BLaER1 treated with 17β-estradiol and CSF1 and Interleukin-3, amounts not matched to agents 10 nM and 100 nM (cell line): ENCODE results near the gene CEP131.
"Not testable (repeated sequence)": the region's sequence is repeated elsewhere in the genome, so short reads cannot be mapped to it uniquely, and the experiment has no call there.

Source experiments
- H3K27ac ChIP-seq, 11 experiments: shearing (Covaris generic); formaldehyde crosslinking; 2 replicates each; pipeline ENCODE4 v1.8.1; 2022
- H3K27me3 ChIP-seq, 11 experiments: shearing (Covaris generic); formaldehyde crosslinking; 2 replicates each; pipeline ENCODE4 v1.8.1; 2022
- H3K36me3 ChIP-seq, 11 experiments: shearing (Covaris generic); formaldehyde crosslinking; 2 replicates each; pipeline ENCODE4 v1.8.1; 2022
- H3K4me1 ChIP-seq, 10 experiments: shearing (Covaris generic); formaldehyde crosslinking; 2 replicates each; pipeline ENCODE4 v1.8.1; 2022
- H3K4me2 ChIP-seq, 11 experiments: shearing (Covaris generic); formaldehyde crosslinking; 2 replicates each; pipeline ENCODE4 v1.8.1; 2022
- H3K4me3 ChIP-seq, 10 experiments: shearing (Covaris generic); formaldehyde crosslinking; 2 replicates each; pipeline ENCODE4 v1.8.1; 2022
- H3K9ac ChIP-seq, 11 experiments: shearing (Covaris generic); formaldehyde crosslinking; 2 replicates each; pipeline ENCODE4 v1.8.1; 2022
- H3K9me3 ChIP-seq, 11 experiments: shearing (Covaris generic); formaldehyde crosslinking; replicated peaks in 1 of 11; 2 replicates each; pipeline ENCODE4 v1.8.1; 2022
- H4K20me1 ChIP-seq, 11 experiments: shearing (Covaris generic); formaldehyde crosslinking; 2 replicates each; pipeline ENCODE4 v1.8.1; 2022
- Cebpa-rat ChIP-seq, 11 experiments: shearing (Covaris generic); IDR thresholded peaks; 2 replicates each; pipeline ENCODE4 v1.8.1; 2022

Gene CEP131

DNA sequence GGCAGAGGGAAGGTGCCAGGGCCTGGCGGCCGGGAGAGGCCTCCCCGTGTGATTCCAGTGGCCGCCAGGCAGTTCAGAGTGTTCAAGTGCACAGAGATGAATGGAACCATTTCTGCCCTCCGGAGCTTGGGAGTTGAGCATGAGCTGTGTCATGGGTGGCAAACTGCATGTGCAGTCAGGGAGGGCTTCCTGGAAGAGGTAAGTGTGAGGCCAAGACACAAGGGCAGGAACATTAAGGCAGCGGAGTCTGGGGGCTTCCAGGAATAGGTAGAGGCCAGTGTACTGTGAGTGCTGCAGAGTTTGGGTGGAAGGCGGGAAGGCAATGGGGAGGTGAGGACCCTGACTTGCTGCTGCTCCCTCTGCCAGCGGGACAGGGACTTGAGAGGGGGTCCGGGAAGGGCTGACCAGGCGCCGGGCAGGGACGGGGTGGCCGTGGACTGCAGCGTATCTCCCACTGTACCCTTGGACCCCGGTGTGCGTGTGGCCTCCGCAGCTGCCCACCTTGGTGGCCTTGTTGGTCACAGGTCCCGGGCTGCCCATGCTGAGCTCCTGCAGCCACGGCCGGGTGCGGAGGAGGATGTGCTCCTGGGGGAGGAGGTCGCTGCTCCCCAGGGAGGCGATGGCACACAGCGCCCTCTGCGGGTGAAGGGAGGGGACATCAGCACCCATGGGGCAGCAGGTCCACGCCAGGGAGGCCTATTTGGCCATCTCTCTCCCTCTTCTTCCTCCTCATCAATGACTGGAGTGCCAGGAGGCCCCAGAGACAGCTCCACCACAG is 7.5 kb upstream of the CEP131 start:
- peaks cover 45 to 68% (median 59%) of the 10 kb centered on the region in 11 experiments for H3K36me3 ChIP-seq

DNA sequence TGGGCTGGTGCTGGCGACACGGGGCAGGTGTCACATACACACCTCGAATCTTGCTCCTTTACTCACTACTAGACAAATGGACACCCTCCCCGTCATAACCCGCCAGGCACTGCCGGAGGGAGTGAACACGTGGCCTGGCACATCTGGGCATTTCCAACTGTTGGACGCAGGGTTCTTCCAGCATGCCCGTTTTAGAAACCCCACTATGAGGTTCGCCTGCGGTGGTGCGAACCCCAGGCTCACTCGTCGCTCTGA is 6.8 kb upstream of the CEP131 start:
- H3K9me3 ChIP-seq, result peaks cover 0 to 9% (median 7%) of the 10 kb centered on the region in 11 experiments; a peak in 10 of 22 replicates
- no peaks in the 10 kb centered on the region for H3K27me3 ChIP-seq
- peaks cover 0 to 62% (median 29%) of the 10 kb centered on the region in 11 experiments; a peak in 16 of 22 replicates for H4K20me1 ChIP-seq
- peaks cover 0 to 25% (median 0%) of the 10 kb centered on the region in 10 experiments; a peak in 3 of 20 replicates for H3K4me1 ChIP-seq
- H3K4me3 ChIP-seq, result no peak overlapping the region
- peaks cover 45 to 65% (median 58%) of the 10 kb centered on the region in 11 experiments for H3K36me3 ChIP-seq
- no peak overlapping the region for H3K9ac ChIP-seq
- H3K27ac ChIP-seq, result no peak overlapping the region
- TF ChIP-seq Cebpa-rat (IDR thresholded peaks at IDR 0.05), result no peak
- peak overlapping the region in 1 of 11 experiments; percentile 5; a peak in 1 of 22 replicates for H3K4me2 ChIP-seq

More for the DNA sequence above, 7.5 kb upstream of the CEP131 start:
- H4K20me1 ChIP-seq, result peaks cover 1 to 68% (median 35%) of the 10 kb centered on the region in 11 experiments; a peak in 16 of 22 replicates
- H3K4me2 ChIP-seq, result no peak overlapping the region
- peaks cover 0 to 9% (median 7%) of the 10 kb centered on the region in 11 experiments; a peak in 10 of 22 replicates for H3K9me3 ChIP-seq
- peaks cover 0 to 25% (median 0%) of the 10 kb centered on the region in 10 experiments; a peak in 3 of 20 replicates for H3K4me1 ChIP-seq
- H3K9ac ChIP-seq, result no peak overlapping the region
- H3K27me3 ChIP-seq, result no peaks in the 10 kb centered on the region
- no peak overlapping the region for H3K27ac ChIP-seq
- H3K4me3 ChIP-seq, result no peak overlapping the region
- TF ChIP-seq Cebpa-rat (IDR thresholded peaks at IDR 0.05), result no peak

DNA sequence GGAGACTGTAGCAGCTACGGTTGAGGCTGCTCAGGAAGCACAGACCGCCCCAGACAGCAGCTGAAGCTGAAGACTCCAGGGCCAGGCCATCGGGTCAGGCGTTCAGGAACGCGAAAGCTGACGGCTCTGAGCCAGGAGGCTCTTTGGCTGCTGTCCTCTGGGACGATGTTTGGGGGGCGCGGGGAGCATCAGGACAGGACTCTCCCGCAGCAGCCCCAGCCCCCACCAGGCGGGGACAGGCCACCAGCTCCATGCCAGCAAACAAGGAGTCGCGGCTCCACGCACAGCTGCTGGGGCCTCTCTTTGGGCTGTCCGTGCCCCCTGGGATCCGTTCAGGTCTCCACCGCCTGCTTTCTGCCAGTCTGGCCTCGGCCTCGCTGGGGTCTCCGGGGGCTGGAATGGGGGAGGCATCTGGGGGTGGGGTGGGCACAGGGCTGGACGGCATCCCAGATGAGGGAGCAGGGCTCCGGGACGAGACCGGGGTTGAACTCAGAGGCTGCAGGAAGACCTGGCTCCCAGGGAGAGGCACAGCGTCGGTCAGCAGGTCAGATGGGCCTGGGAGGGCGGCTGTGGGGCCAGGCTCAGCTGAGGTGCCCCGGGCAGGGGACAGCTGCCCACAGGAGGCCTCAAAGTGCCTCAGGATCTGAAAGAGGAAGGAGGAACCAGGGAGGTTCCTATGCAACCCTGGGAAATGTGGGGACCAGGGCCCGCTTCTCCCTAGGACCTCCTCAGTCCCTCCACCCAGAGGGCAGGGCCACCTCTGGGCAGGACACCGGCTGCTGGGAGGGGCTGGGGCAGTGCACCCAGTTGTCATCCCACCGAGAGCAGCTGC is 6.3 kb upstream of the CEP131 start:
- Histone ChIP-seq H3K27ac (no peak overlapping the region), H4K20me1 (peaks cover 0 to 56% (median 23%) of the 10 kb centered on the region in 11 experiments; a peak in 16 of 22 replicates), H3K4me1 (peaks cover under 1 to 25% (median 2%) of the 10 kb centered on the region in 10 experiments; a peak in 15 of 20 replicates), H3K36me3 (peaks cover 45 to 60% (median 53%) of the 10 kb centered on the region in 11 experiments), H3K4me2 (peak overlapping the region in 1 of 11 experiments; percentile 44; a peak in 1 of 22 replicates), H3K9me3 (peaks cover 0 to 9% (median 7%) of the 10 kb centered on the region in 11 experiments; a peak in 10 of 22 replicates), H3K27me3 (no peaks in the 10 kb centered on the region), H3K9ac (no peak overlapping the region; a peak in 1 of 22 replicates), H3K4me3 (no peak overlapping the region)
- TF ChIP-seq Cebpa-rat (IDR thresholded peaks at IDR 0.05), result no peak

DNA sequence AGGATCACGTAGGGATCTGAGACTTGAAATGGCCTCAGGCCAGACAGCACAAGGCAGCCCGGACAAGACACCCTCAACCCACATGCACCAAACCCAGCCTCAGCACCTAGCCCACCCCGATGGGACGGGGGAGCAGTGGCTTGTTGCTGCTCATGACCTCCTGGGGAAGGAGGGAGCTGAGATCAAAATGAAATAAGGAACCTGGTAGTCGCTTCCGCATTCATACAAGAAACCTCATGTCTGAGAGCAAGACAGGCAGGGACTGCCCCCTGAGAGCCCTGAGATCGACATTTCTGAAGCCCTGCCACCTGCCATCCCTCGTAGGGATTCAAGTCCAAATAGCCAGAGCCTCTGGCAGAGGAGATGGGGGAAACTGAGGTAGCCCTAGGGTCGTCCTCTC is 5.7 kb upstream of the CEP131 start:
- peaks cover 0 to 50% (median 17%) of the 10 kb centered on the region in 11 experiments; a peak in 15 of 22 replicates for H4K20me1 ChIP-seq
- H3K27ac ChIP-seq, result no peak overlapping the region
- H3K4me1 ChIP-seq, result peaks cover 7 to 30% (median 8%) of the 10 kb centered on the region in 10 experiments; a peak in 18 of 20 replicates
- H3K4me3 ChIP-seq, result no peak overlapping the region
- no peak for TF ChIP-seq Cebpa-rat (IDR thresholded peaks at IDR 0.05)
- peak overlapping the region in 1 of 11 experiments; percentile 44; a peak in 1 of 22 replicates for H3K4me2 ChIP-seq
- peaks cover 0 to 9% (median 7%) of the 10 kb centered on the region in 11 experiments; a peak in 10 of 22 replicates for H3K9me3 ChIP-seq
- H3K9ac ChIP-seq, result no peak overlapping the region
- peaks cover 40 to 53% (median 47%) of the 10 kb centered on the region in 11 experiments for H3K36me3 ChIP-seq
- H3K27me3 ChIP-seq, result no peaks in the 10 kb centered on the region

DNA sequence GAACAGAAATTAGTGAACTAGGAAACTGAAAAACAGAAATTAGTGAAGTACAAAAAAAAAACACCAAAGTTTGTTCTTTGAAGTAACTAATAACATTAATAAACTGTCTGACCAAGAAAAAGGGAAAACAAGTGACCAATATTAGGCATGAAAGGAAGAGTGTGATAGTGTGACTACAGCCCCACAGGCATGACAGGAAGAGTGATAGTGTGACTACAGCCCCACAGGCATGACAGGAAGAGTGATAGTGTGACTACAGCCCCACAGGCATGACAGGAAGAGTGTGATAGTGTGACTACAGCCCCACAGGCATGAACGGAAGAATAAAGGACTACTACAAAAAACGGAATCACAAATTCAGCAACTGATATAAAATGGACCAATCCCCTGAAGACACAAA is 4.9 kb upstream of the CEP131 start:
- Histone ChIP-seq H3K4me1 (peaks cover 9 to 31% (median 11%) of the 10 kb centered on the region in 10 experiments; a peak in 18 of 20 replicates), H3K4me2 (0 out of 22 replicates have a peak overlapping the region, but pooled peaks of 1 of the 11 experiments have one; percentile 19), H4K20me1 (peaks cover 0 to 42% (median 10%) of the 10 kb centered on the region in 11 experiments; a peak in 13 of 22 replicates), H3K36me3 (peaks cover 32 to 46% (median 39%) of the 10 kb centered on the region in 11 experiments)
- H3K27me3 ChIP-seq, H3K9ac ChIP-seq, H3K4me3 ChIP-seq, H3K9me3 ChIP-seq, H3K27ac ChIP-seq: not testable (repeated sequence)

DNA sequence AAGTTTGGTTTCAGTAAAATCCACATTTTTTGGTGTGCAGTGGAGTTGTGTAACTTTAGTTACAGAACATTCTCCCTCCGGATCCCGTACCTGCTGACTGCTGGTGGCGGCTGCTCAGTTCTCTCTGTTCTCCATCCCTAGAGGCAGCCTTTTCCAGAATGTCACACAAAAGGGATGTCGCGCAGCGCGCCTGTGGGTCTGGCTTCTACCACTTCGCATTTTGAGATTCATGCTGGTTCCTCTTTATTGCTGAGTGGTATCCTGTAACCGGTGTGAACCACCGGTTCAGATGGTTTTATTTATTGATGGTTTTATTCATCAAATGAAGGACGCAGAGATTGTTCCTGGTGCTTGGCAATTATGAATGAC is 981 bp upstream of the CEP131 start:
- H3K4me2 ChIP-seq, result peak overlapping the region; percentile 76 to 93 (median 86)
- peaks cover 0 to 9% (median 7%) of the 10 kb centered on the region in 11 experiments; a peak in 10 of 22 replicates for H3K9me3 ChIP-seq
- H3K27me3 ChIP-seq, result no peaks in the 10 kb centered on the region
- H3K27ac ChIP-seq, result peak overlapping the region in 9 of 11 experiments; percentile 58 to 81 (median 74); a peak in 18 of 22 replicates
- H4K20me1 ChIP-seq, result peaks cover 0 to 31% (median 12%) of the 10 kb centered on the region in 11 experiments; a peak in 14 of 22 replicates
- H3K4me3 ChIP-seq, result peak overlapping the region in 9 of 10 experiments; percentile 42 to 88 (median 53); a peak in 18 of 20 replicates
- no peak for TF ChIP-seq Cebpa-rat (IDR thresholded peaks at IDR 0.05)
- H3K9ac ChIP-seq, result peak overlapping the region; percentile 35 to 78 (median 74); a peak in 20 of 22 replicates
- H3K4me1 ChIP-seq, result peaks cover 23 to 34% (median 26%) of the 10 kb centered on the region in 10 experiments
- H3K36me3 ChIP-seq, result peaks cover 3 to 24% (median 18%) of the 10 kb centered on the region in 11 experiments; a peak in 20 of 22 replicates

DNA sequence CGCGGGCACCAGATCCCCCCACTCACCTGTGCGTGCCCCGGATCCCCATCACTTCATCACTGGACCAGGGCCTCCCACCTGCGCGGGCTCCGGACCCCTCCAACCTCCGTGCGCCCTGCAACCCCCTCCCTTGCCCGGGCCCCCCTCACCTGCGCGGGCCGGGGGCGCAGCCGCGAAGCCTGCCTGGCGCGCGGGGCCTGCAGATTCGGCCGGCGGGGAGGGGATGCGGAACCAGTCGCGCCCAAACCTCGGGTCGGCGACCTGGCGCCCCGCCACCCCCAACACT is 202 bp downstream of the CEP131 start:
- Histone ChIP-seq H3K27ac (peak overlapping the region; percentile 24 to 74 (median 66); a peak in 21 of 22 replicates), H3K27me3 (no peaks in the 10 kb centered on the region), H4K20me1 (peaks cover 0 to 32% (median 12%) of the 10 kb centered on the region in 11 experiments; a peak in 13 of 22 replicates), H3K36me3 (peaks cover 0 to 27% (median 23%) of the 10 kb centered on the region in 11 experiments; a peak in 20 of 22 replicates), H3K9me3 (peaks cover 0 to 9% (median 7%) of the 10 kb centered on the region in 11 experiments; a peak in 10 of 22 replicates), H3K4me1 (peaks cover 22 to 27% (median 25%) of the 10 kb centered on the region in 10 experiments), H3K4me3 (peak overlapping the region; percentile 86 to 98 (median 92)), H3K4me2 (peak overlapping the region; percentile 97 to 100 (median 99)), H3K9ac (peak overlapping the region; percentile 80 to 90 (median 83))
- TF ChIP-seq Cebpa-rat (IDR thresholded peaks at IDR 0.05), result no peak

DNA sequence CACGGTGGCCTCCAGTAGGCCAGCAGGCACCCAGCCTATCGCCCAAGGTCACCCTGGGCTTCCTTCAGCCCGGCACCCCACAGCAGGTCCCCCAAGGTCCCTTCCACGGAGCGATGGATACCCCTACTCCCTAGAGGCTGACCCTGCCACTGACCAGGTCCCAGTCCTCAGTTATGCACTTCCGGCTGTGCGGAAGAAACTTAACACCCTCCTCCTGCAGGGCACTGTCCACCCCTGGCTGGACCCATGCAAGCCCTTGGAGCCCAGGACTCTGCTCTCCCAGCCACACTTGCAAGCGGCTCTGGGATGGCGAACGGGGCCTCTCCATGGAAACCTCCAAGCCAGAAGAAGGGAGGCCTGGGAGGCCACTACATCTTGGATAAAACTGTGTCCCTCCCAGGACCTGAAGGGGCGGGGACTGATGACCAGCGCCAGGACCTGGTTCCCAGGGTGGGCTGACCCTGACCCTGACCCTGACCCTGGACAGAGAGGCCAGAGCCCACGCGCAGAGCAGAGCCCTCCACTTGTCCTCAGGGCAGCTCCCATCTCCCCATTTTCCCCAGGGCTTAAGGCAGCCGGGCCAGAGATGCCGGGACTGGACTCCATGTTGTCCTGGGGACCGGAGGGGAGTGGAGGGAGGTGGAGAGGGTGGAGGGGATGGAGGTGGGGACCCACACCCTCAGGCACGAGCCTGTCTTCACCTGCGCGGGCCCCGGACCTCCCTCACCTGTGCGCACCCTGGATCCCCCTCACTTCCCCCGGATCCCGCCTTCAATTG is 734 bp downstream of the CEP131 start:
- TF ChIP-seq Cebpa-rat (IDR thresholded peaks at IDR 0.05), result no peak
- peak overlapping the region; percentile 24 to 74 (median 66); a peak in 20 of 22 replicates for H3K27ac ChIP-seq
- H3K9me3 ChIP-seq, result peaks cover 0 to 6% (median 4%) of the 10 kb centered on the region in 11 experiments; a peak in 10 of 22 replicates
- H3K9ac ChIP-seq, result peak overlapping the region; percentile 80 to 90 (median 83)
- peaks cover 19 to 27% (median 25%) of the 10 kb centered on the region in 10 experiments for H3K4me1 ChIP-seq
- H3K27me3 ChIP-seq, result no peaks in the 10 kb centered on the region
- H3K4me2 ChIP-seq, result peak overlapping the region; percentile 97 to 100 (median 99)
- H3K36me3 ChIP-seq, result peaks cover 0 to 32% (median 27%) of the 10 kb centered on the region in 11 experiments; a peak in 20 of 22 replicates
- peaks cover 0 to 36% (median 12%) of the 10 kb centered on the region in 11 experiments; a peak in 13 of 22 replicates for H4K20me1 ChIP-seq
- H3K4me3 ChIP-seq, result peak overlapping the region; percentile 86 to 98 (median 92)
